ENCODE results near the gene ITGA11.

GRCh38 chr15:68347392-68347791, 84.6 kb downstream of the ITGA11 start:
- TF ChIP-seq CREB1 (CRISPR knock-in tag; IDR thresholded peaks at IDR 0.05; ENCODE audit: low read depth) = no peak
- TF ChIP-seq, protein P1, sequence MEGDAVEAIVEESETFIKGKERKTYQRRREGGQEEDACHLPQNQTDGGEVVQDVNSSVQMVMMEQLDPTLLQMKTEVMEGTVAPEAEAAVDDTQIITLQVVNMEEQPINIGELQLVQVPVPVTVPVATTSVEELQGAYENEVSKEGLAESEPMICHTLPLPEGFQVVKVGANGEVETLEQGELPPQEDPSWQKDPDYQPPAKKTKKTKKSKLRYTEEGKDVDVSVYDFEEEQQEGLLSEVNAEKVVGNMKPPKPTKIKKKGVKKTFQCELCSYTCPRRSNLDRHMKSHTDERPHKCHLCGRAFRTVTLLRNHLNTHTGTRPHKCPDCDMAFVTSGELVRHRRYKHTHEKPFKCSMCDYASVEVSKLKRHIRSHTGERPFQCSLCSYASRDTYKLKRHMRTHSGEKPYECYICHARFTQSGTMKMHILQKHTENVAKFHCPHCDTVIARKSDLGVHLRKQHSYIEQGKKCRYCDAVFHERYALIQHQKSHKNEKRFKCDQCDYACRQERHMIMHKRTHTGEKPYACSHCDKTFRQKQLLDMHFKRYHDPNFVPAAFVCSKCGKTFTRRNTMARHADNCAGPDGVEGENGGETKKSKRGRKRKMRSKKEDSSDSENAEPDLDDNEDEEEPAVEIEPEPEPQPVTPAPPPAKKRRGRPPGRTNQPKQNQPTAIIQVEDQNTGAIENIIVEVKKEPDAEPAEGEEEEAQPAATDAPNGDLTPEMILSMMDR (conservative IDR thresholded peaks at IDR 0.05; ENCODE audit: low read depth in 2 of 2) = no peak

Measured in GM23338 (cell line).